ENCODE results near the gene SPACA4. TPM values are rescaled to one million over a fixed set of nuclear protein-coding genes. Genes with fewer than 3 reads are reported as not detected.

The SPACA4 gene
- total RNA-seq, 3 donors from 2014 or later (not counting 1 experiment from before 2014, with no cell fraction given) = not detected

- DNase-seq = no peak
- Histone ChIP-seq H3K4me3 (ENCODE audit: low read length) (no peak overlapping the region), H3K36me3 (ENCODE audit: control insufficient read depth, insufficient read depth, low read length) (no peaks in the 10 kb centered on the region), H3K9me3 (ENCODE audit: control insufficient read depth, insufficient read depth, low read length) (no peaks in the 10 kb centered on the region), H3K27ac (ENCODE audit: low read length) (no peak overlapping the region), H3K27me3 (ENCODE audit: control insufficient read depth, insufficient read depth, low read length) (no peaks in the 10 kb centered on the region), H3K4me1 (ENCODE audit: control insufficient read depth, insufficient read depth, low read length) (peaks cover 9% of the 10 kb centered on the region)
- no peaks in the 10 kb centered on the region for H3K36me3 Mint-ChIP-seq
- ATAC-seq = no peak
- peaks cover 0 to 3% of the 10 kb centered on the region in 2 donors for H3K27me3 Mint-ChIP-seq (ENCODE audit: low read depth in 2 of 2)
- WGBS (ENCODE audit: insufficient coverage) = 85% methylated on average over 9 of the region's 9 CpGs
- H3K9me3 Mint-ChIP-seq = no peaks in the 10 kb centered on the region
- H3K27ac Mint-ChIP-seq = no peak overlapping the region
- TF ChIP-seq, protein P1, sequence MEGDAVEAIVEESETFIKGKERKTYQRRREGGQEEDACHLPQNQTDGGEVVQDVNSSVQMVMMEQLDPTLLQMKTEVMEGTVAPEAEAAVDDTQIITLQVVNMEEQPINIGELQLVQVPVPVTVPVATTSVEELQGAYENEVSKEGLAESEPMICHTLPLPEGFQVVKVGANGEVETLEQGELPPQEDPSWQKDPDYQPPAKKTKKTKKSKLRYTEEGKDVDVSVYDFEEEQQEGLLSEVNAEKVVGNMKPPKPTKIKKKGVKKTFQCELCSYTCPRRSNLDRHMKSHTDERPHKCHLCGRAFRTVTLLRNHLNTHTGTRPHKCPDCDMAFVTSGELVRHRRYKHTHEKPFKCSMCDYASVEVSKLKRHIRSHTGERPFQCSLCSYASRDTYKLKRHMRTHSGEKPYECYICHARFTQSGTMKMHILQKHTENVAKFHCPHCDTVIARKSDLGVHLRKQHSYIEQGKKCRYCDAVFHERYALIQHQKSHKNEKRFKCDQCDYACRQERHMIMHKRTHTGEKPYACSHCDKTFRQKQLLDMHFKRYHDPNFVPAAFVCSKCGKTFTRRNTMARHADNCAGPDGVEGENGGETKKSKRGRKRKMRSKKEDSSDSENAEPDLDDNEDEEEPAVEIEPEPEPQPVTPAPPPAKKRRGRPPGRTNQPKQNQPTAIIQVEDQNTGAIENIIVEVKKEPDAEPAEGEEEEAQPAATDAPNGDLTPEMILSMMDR (IDR thresholded peaks at IDR 0.05) = no peak
- intact Hi-C loops (cut with micrococcal nuclease) = no loop called here
- H3K4me3 Mint-ChIP-seq = no peak overlapping the region
- no peaks in the 10 kb centered on the region for H3K4me1 Mint-ChIP-seq
Measured at GRCh38 chr19:48595171-48595570, 11.4 kb upstream of the SPACA4 start.

GRCh38 chr19:48595833-48596232 lies 10.7 kb upstream of the SPACA4 start:
- 91% methylated on average over 6 of the region's 6 CpGs for WGBS (ENCODE audit: insufficient coverage)
- Mint-ChIP-seq H3K9me3 (no peaks in the 10 kb centered on the region), H3K27ac (no peak overlapping the region), H3K4me3 (no peak overlapping the region), H3K36me3 (no peaks in the 10 kb centered on the region), H3K27me3 (ENCODE audit: low read depth in 2 of 2) (peaks cover 0 to 3% of the 10 kb centered on the region in 2 donors), H3K4me1 (no peaks in the 10 kb centered on the region)
- no peak for DNase-seq
- Histone ChIP-seq H3K27ac (ENCODE audit: low read length) (no peak overlapping the region), H3K4me1 (ENCODE audit: control insufficient read depth, insufficient read depth, low read length) (peaks cover 9% of the 10 kb centered on the region), H3K36me3 (ENCODE audit: control insufficient read depth, insufficient read depth, low read length) (no peaks in the 10 kb centered on the region), H3K4me3 (ENCODE audit: low read length) (no peak overlapping the region), H3K9me3 (ENCODE audit: control insufficient read depth, insufficient read depth, low read length) (no peaks in the 10 kb centered on the region), H3K27me3 (ENCODE audit: control insufficient read depth, insufficient read depth, low read length) (no peaks in the 10 kb centered on the region)
- TF ChIP-seq, protein P1 (IDR thresholded peaks at IDR 0.05) = no peak
- no peak for ATAC-seq
- intact Hi-C loops (cut with micrococcal nuclease) = no loop called here

DNA sequence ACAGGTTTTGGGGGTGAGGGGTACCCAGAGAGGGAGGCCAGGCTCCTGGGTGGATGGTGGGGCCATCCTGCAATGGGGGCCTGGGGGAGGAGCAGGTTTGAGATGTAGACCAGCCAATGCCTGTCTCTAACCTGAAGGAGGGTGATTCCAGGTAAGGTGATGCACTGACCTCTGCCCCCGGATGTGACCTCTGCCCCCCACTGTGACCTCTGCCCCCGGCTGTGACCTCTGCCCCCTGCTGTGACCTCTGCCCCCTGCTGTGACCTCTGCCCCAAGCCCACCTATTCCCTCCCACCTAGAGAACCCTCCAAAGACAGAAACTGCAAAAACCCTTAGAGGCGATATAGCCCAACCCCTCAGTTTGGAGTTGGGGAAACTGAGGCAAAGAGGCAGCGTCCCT lies 10.3 kb upstream of the SPACA4 start:
- no peak overlapping the region for H3K27ac ChIP-seq (ENCODE audit: low read length)
- no peak for ATAC-seq
- TF ChIP-seq, protein P1 (IDR thresholded peaks at IDR 0.05) = no peak
- H3K9me3 Mint-ChIP-seq = no peaks in the 10 kb centered on the region
- no peaks in the 10 kb centered on the region for H3K9me3 ChIP-seq (ENCODE audit: control insufficient read depth, insufficient read depth, low read length)
- H3K4me3 ChIP-seq (ENCODE audit: low read length) = no peak overlapping the region
- no peaks in the 10 kb centered on the region for H3K4me1 Mint-ChIP-seq
- H3K27me3 Mint-ChIP-seq (ENCODE audit: low read depth in 2 of 2) = peaks cover 0 to 3% of the 10 kb centered on the region in 2 donors
- H3K27ac Mint-ChIP-seq = no peak overlapping the region
- WGBS (ENCODE audit: insufficient coverage) = 95% methylated on average over 3 of the region's 4 CpGs
- no peaks in the 10 kb centered on the region for H3K36me3 Mint-ChIP-seq
- H3K27me3 ChIP-seq (ENCODE audit: control insufficient read depth, insufficient read depth, low read length) = no peaks in the 10 kb centered on the region
- intact Hi-C loops (cut with micrococcal nuclease) = no loop called here
- peaks cover 9% of the 10 kb centered on the region for H3K4me1 ChIP-seq (ENCODE audit: control insufficient read depth, insufficient read depth, low read length)
- no peak for DNase-seq
- H3K36me3 ChIP-seq (ENCODE audit: control insufficient read depth, insufficient read depth, low read length) = no peaks in the 10 kb centered on the region
- no peak overlapping the region for H3K4me3 Mint-ChIP-seq

All from natural killer cell (primary cell).